VCaP (cell line): Measurements from ENCODE around the gene C16orf82.

ENCODE experiments used
- H3K27ac ChIP-seq: fragments of 450-650 bp; 2 replicates; pipeline ENCODE4 v1.5.1; 2017
- CTCF ChIP-seq: fragments of 450-650 bp; conservative IDR thresholded peaks from 2 replicates; pipeline ENCODE4 v1.5.1; 2017; ENCODE audit warnings: mild to moderate bottlenecking, moderate library complexity

The C16orf82 gene

GRCh38 chr16:27088216-27088615 is 21.5 kb downstream of the C16orf82 start:
- no peak for TF ChIP-seq CTCF
- no peak overlapping the region for H3K27ac ChIP-seq

GRCh38 chr16:27096375-27096774 is 29.6 kb downstream of the C16orf82 start:
- no peak for TF ChIP-seq CTCF
- no peak overlapping the region for H3K27ac ChIP-seq

GRCh38 chr16:27097800-27098230 is 31.1 kb downstream of the C16orf82 start:
- no peak for TF ChIP-seq CTCF
- no peak overlapping the region for H3K27ac ChIP-seq

- no peak for TF ChIP-seq CTCF
These were observed 31.8 kb downstream of the C16orf82 start for GRCh38 chr16:27098366-27099049.

GRCh38 chr16:27102701-27103575 is 36.2 kb downstream of the C16orf82 start:
- no peak overlapping the region for H3K27ac ChIP-seq
- TF ChIP-seq CTCF: no peak

More at GRCh38 chr16:27098366-27099049, 31.8 kb downstream of the C16orf82 start:
- H3K27ac ChIP-seq: no peak overlapping the region

- no peak for TF ChIP-seq CTCF
- no peak overlapping the region for H3K27ac ChIP-seq
These were observed 37.2 kb downstream of the C16orf82 start for GRCh38 chr16:27103954-27104353.

- no peak for TF ChIP-seq CTCF
- no peak overlapping the region for H3K27ac ChIP-seq
These were observed 39.6 kb downstream of the C16orf82 start for GRCh38 chr16:27106305-27106704.
